Neural cell (in vitro differentiated cells): ENCODE results near the gene SPECC1L.

Experiments used
- EP300 ChIP-seq: fragments of 450-650 bp; conservative IDR thresholded peaks from 2 replicates; pipeline ENCODE4 v1.6.1; 2014; ENCODE audit warnings: antibody characterized with exemption, mild to moderate bottlenecking, moderate library complexity; ENCODE audit not compliant: poor library complexity, severe bottlenecking
- EZH2 ChIP-seq: fragments of 200-600, 300-800 bp; shearing (Covaris generic), sonication (generic); IDR thresholded peaks from 2 replicates; pipeline ENCODE4 v1.6.1; 2014; ENCODE audit warnings: antibody characterized with exemption, low read length, borderline replicate concordance, mild to moderate bottlenecking; ENCODE audit not compliant: insufficient read depth, poor library complexity, severe bottlenecking
- TF ChIP-seq, protein P1 (sequence below): fragments of 450-650 bp; IDR thresholded peaks from 2 replicates; pipeline ENCODE4 v1.5.1; 2014; ENCODE audit warnings: antibody characterized with exemption, mild to moderate bottlenecking, moderate library complexity; ENCODE audit not compliant: poor library complexity, severe bottlenecking

DNA sequence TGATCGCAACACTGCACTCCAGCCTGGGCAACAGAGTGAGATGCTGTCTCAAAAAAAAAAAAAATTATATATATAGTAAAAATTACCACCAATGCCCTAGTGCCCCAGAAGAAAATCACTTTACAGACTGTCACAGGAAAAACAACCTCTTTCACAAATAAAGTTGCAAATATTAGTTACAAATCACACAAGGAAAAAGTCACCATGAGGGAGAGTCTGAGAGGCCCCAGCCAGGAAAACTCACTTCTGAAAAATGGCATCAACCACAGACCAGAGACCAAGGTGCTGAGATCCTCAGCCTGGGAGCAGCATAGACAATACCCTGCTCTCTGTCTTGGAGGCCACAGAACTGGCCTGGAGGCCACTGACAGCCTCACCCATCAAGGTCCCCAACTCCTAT, 46.2 kb upstream of the SPECC1L start:
- TF ChIP-seq EP300 (no peak), EZH2 (no peak)
- TF ChIP-seq, protein P1, sequence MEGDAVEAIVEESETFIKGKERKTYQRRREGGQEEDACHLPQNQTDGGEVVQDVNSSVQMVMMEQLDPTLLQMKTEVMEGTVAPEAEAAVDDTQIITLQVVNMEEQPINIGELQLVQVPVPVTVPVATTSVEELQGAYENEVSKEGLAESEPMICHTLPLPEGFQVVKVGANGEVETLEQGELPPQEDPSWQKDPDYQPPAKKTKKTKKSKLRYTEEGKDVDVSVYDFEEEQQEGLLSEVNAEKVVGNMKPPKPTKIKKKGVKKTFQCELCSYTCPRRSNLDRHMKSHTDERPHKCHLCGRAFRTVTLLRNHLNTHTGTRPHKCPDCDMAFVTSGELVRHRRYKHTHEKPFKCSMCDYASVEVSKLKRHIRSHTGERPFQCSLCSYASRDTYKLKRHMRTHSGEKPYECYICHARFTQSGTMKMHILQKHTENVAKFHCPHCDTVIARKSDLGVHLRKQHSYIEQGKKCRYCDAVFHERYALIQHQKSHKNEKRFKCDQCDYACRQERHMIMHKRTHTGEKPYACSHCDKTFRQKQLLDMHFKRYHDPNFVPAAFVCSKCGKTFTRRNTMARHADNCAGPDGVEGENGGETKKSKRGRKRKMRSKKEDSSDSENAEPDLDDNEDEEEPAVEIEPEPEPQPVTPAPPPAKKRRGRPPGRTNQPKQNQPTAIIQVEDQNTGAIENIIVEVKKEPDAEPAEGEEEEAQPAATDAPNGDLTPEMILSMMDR: no peak
